ENCODE results near the gene ARMCX4.
"Not testable (repeated sequence)": the region's sequence is repeated elsewhere in the genome, so short reads cannot be mapped to it uniquely, and the experiment has no call there.

Gene ARMCX4

DNA sequence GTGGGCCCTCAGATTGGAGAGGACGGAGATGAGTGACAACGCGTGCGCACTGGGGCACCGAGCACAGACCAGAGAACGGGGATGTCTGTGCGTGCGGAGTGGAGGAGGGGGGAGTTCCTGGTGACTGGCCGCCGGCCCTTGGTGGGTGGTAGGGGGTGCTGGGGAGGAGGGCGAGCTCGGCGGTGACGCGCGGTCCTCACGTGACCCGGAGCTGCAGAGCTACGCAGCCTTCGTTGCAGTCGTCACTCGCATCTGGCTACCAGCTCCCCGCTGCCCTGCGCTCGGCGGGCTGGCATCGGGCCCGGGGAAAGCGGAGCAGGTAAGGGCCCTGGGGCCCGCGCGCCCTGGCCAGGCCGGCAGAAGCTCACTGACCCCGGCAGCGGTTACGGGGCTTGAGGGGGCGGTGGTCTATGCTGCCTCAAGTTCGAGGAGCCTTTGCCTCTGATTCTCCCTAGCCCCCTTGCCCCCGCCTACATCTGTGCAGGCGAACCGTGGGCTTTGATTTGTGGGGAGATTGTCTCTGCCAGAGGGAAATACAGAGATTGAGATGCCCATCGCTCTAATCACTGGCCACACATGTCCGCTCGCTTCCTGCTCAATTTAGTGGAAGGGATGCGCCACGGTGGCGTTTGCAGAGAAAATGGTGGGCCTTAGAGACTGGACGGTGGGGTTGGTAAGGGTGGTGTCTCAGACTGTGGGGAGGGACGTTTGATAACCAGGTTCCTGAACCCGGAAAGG lies at the start of gene ARMCX4:
TSS of gene ARMCX4 (plus strand) at position 245 of the 738 bp plus-strand sequence. CDS start 3,134 bp downstream, outside the sequence.
- DNase-seq (ENCODE audit: low spot score): no peak

GRCh38 chrX:101442085-101442484 lies 43.2 kb upstream of the ARMCX4 start:
- no peak for DNase-seq (ENCODE audit: low spot score)

DNA sequence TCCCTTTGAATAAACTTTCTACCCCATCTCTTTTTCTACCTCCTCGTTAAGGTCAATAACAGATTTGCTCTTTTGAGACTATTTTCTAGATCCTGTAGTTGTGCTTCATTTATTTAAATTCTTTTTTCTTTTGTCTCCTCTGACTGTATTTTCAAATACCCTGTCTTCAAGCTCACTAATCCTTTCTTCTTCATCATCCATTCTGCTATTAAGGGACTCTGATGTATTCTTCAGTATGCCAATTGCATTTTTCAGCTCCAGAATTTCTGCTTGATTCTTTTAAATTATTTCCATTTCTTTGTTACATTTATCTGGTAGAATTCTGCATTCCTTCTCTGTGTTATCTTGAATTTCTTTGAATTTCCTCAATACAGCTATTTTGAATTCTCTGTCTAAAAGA lies 36.0 kb upstream of the ARMCX4 start:
- no peak for DNase-seq (ENCODE audit: low spot score)

GRCh38 chrX:101450085-101450484 lies 35.2 kb upstream of the ARMCX4 start:
- DNase-seq (ENCODE audit: low spot score): no peak

DNA sequence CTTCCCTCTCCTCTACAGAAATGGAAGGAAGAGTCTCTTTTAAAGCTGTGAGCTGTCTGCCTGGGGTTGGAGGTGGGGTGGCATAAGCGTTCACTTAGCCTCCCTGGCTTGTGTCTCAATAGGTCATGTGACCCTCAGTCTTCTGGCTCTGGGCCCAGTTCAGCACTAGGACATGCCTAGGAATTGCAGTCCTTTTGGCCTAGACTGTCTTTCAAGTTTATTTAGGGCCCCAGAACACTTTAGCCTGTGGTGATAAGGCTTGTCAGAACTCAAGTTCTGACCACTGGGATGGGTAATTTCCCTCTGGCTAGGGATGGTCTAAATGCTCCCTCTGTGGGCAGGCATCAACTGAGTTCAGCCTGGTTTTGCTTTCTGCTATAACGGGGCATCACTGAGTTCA lies 34.3 kb upstream of the ARMCX4 start:
- no peak for DNase-seq (ENCODE audit: low spot score)

DNA sequence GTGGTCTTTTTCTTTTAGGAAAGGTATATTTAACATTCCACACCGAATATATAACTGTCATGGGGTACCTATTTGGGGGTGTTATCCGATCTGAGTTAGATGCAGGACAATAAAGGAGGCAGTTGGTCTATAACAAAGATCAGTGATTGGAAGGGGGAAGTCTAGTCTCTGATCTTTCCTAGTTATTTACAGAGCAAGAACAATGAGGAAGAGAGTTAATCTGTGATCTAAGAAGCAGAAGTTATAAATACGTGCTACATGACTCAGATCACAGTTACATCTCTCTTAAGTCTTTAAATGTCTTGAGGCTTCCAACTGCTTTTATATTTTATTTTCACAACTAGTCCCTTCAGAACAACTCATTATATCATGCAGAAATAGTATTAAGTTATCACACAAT lies 33.2 kb upstream of the ARMCX4 start:
- DNase-seq (ENCODE audit: low spot score): no peak

DNA sequence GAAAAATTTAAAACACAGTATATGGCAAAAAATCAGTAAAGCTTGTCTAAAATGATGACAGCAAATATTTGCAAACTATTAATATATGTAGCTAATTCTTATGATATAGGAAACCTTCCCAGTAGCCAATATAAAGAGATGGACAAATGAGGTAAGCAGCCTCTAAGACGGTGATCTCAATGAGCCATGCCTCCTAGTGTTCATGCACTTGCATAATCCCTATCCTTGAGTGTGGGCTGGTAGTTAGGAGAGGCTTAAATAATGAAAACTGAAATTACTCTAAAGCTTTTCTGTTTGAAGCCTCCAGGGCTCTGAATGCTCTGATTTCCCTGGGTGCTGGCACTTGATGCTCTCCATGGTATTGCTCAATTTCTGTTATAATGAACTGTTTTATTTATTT lies 24.6 kb upstream of the ARMCX4 start:
- DNase-seq (ENCODE audit: low spot score): no peak

- DNase-seq (ENCODE audit: low spot score): no peak
Measured at GRCh38 chrX:101462892-101463291, 22.4 kb upstream of the ARMCX4 start.

GRCh38 chrX:101478366-101478765 lies 6.9 kb upstream of the ARMCX4 start:
- DNase-seq (ENCODE audit: low spot score): no peak

DNA sequence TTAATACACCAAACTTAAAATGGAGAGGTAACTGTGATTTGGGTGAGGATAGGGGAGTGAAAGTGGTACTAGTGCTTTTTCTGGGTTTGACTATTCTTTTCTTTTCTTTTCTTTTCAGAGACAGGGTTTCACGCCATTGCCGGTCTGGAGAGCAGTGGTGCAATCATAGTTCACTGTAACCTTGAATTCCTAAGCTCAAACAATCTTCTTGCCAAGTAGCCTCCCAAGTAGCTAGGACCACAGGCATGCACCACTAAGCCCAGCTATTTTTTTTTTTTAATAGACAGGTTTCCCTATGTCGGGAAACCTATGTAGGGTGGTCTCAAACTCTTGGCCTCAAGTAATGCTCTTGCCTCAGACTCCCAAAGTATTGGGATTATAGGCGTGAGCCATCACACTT lies 3.0 kb upstream of the ARMCX4 start:
- no peak for DNase-seq (ENCODE audit: low spot score)

GRCh38 chrX:101483705-101484104 lies 1.6 kb upstream of the ARMCX4 start:
- DNase-seq (ENCODE audit: low spot score): no peak

DNA sequence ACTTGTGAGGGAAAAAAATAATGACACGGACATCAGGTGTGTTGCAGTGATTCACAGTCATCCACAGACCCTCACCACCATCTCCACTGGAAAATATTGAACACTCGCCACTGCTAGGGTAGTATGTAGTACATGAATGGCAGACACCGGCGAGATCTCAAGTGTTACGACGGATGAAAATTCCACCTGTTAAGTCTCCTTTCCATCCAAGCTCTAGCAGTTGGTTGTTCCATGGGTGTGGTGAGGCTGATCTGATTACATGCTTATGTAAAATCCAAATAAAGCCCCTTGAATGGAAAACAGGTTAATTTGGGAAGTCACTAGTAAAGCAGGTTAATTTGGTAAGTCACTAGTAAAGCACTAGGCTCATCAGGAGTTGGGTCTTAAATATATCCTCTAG lies 1.1 kb upstream of the ARMCX4 start:
- DNase-seq (ENCODE audit: low spot score): no peak

- DNase-seq (ENCODE audit: low spot score): no peak
Measured at GRCh38 chrX:101488796-101489195, 3.5 kb downstream of the ARMCX4 start.

- DNase-seq (ENCODE audit: low spot score): no peak
Measured at GRCh38 chrX:101491943-101492342, 6.7 kb downstream of the ARMCX4 start.

GRCh38 chrX:101493225-101493624 lies 8.0 kb downstream of the ARMCX4 start:
- DNase-seq (ENCODE audit: low spot score): no peak

- DNase-seq (ENCODE audit: low spot score): not testable (repeated sequence)
Measured at GRCh38 chrX:101502929-101503328, 17.7 kb downstream of the ARMCX4 start.

GRCh38 chrX:101507372-101507771 lies 22.1 kb downstream of the ARMCX4 start:
- DNase-seq (ENCODE audit: low spot score): no peak

GRCh38 chrX:101507986-101508385 lies 22.7 kb downstream of the ARMCX4 start:
- DNase-seq (ENCODE audit: low spot score): no peak

GRCh38 chrX:101530944-101531343 lies 45.7 kb downstream of the ARMCX4 start:
- no peak for DNase-seq (ENCODE audit: low spot score)

Data from HuH-7.5 (cell line).